ENCODE results near the gene PTPRN2. TPM values are rescaled to one million over a fixed set of nuclear protein-coding genes. Genes with fewer than 3 reads are reported as not detected.

PTPRN2 gene
- total and polyA plus RNA-seq, 2 donors (not counting 3 experiments of a cell fraction or from before 2014, with no cell fraction given): 0.62 to 0.88 TPM

GRCh38 chr7:157876469-157877285, 710.9 kb downstream of the PTPRN2 start:
- BruUV-seq (replicated peaks): no TSS peak
- H3K9ac ChIP-seq (replicated peaks; ENCODE audit: extremely low read depth, insufficient read depth, low read length): no peak overlapping the region
- CTCF ChIA-PET: no interaction called here
- TF ChIP-seq GATA2 (IDR thresholded peaks at IDR 0.05; ENCODE audit: insufficient read depth, insufficient read length, low read depth, low read length): no peak
- no peak overlapping the region for H3K4me2 ChIP-seq (ENCODE audit: insufficient read depth, low read length)
- no peaks in the 10 kb centered on the region for H3K27me3 ChIP-seq (ENCODE audit: control insufficient read depth in 2 of 2, insufficient read depth in 2 of 2, low read length in 2 of 2)
- peaks cover 2% of the 10 kb centered on the region for H3K9me3 ChIP-seq (replicated peaks; ENCODE audit: control insufficient read depth, insufficient read depth, low read length)
- no peaks in the 10 kb centered on the region for H3K9me1 ChIP-seq (replicated peaks; ENCODE audit: control insufficient read depth, extremely low read depth, insufficient read depth, low read length)
- H3K4me1 ChIP-seq (ENCODE audit: control insufficient read depth, extremely low read depth, insufficient read depth, low read length): no peaks in the 10 kb centered on the region
- POLR2A ChIA-PET: no interaction called here
- FAIRE-seq (no peak), DNase-seq (ENCODE audit: low read depth, low spot score) (no peak)
- no peaks in the 10 kb centered on the region for H3K36me3 ChIP-seq (ENCODE audit: control insufficient read depth in 2 of 2, extremely low read depth in 1 of 2, insufficient read depth in 2 of 2, low read length in 2 of 2)
- no peaks in the 10 kb centered on the region for H4K20me1 ChIP-seq (replicated peaks; ENCODE audit: control insufficient read depth, extremely low read depth, insufficient read depth, low read length)
- H2AFZ ChIP-seq (ENCODE audit: low read depth, low read length): no peak overlapping the region
- dilution Hi-C loops (cut with MboI; ENCODE audit: extremely low pct_ligation_motif_present, low sequenced_read_pairs): no loop called here
- H3K4me3 ChIP-seq (replicated peaks in 1 of 3; ENCODE audit: insufficient read depth in 1 of 3, low read depth in 1 of 3, low read length in 3 of 3): no peak overlapping the region
- no peak overlapping the region for H3K27ac ChIP-seq (ENCODE audit: insufficient read depth, low read depth, low read length)
- H3K79me2 ChIP-seq (ENCODE audit: control insufficient read depth, insufficient read depth, low read length): no peaks in the 10 kb centered on the region
- intact Hi-C loops (cut with micrococcal nuclease): no loop called here

DNA sequence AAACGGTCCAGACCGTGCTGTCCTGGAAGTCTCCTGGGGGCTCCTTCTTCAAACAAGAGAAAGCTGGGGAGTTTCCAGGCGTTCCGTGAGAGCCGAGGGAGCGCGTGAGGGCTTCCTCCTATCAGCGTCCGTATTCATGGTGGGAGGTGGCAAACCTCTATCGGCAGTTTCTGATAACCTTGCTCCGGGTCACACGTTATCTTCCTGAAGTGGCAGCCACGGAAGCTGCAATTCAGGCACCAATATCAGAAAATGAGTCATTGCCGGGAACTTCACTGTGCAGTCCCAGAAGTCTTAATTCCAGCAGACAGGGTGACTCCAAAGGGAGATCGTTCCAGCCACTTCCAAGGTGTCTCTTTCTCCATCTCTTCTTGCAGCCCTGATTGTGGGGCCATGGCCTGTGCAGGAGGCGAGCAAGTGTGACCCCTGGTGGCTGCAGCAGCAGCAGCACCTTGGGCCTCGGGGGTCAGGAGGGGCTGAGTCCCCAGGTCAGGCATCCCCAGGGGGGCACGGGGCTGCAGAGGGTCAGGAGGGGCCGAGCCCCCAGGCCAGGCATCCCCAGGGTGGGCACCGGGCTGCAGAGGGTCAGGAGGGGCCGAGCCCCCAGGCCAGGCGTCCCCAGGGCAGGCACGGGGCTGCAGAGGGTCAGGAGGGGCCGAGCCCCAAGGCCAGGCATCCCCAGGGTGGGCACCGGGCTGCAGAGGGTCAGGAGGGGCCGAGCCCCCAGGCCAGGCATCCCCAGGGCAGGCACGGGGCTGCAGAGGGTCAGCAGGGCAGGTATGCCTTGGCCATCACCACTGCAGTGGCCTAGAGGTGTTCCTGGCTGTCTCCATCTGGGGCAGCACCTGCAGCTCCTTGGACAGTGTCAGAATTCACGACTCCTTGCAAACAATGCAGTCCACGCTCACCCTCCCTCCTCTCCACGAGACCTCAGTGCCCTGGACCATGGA, 712.1 kb downstream of the PTPRN2 start:
- Histone ChIP-seq H3K9me3 (replicated peaks; ENCODE audit: control insufficient read depth, insufficient read depth, low read length) (peaks cover 2% of the 10 kb centered on the region), H3K4me1 (ENCODE audit: control insufficient read depth, extremely low read depth, insufficient read depth, low read length) (no peaks in the 10 kb centered on the region), H3K9ac (replicated peaks; ENCODE audit: extremely low read depth, insufficient read depth, low read length) (no peak overlapping the region), H3K36me3 (ENCODE audit: control insufficient read depth in 2 of 2, extremely low read depth in 1 of 2, insufficient read depth in 2 of 2, low read length in 2 of 2) (no peaks in the 10 kb centered on the region), H3K4me2 (ENCODE audit: insufficient read depth, low read length) (no peak overlapping the region), H3K9me1 (replicated peaks; ENCODE audit: control insufficient read depth, extremely low read depth, insufficient read depth, low read length) (no peaks in the 10 kb centered on the region), H3K27me3 (ENCODE audit: control insufficient read depth in 2 of 2, insufficient read depth in 2 of 2, low read length in 2 of 2) (no peaks in the 10 kb centered on the region), H3K79me2 (ENCODE audit: control insufficient read depth, insufficient read depth, low read length) (no peaks in the 10 kb centered on the region), H4K20me1 (replicated peaks; ENCODE audit: control insufficient read depth, extremely low read depth, insufficient read depth, low read length) (no peaks in the 10 kb centered on the region), H2AFZ (ENCODE audit: low read depth, low read length) (no peak overlapping the region), H3K4me3 (replicated peaks in 1 of 3; ENCODE audit: insufficient read depth in 1 of 3, low read depth in 1 of 3, low read length in 3 of 3) (no peak overlapping the region), H3K27ac (ENCODE audit: insufficient read depth, low read depth, low read length) (no peak overlapping the region)
- TF ChIP-seq MYC (IDR thresholded peaks at IDR 0.05; ENCODE audit: low read depth, low read length) (no peak), JUN (IDR thresholded peaks at IDR 0.05; ENCODE audit: borderline replicate concordance, insufficient read depth, insufficient read length, low read depth) (no peak), POLR2A (IDR thresholded peaks at IDR 0.05; ENCODE audit: low read depth, low read length) (no peak), FOS (IDR thresholded peaks at IDR 0.05; ENCODE audit: borderline replicate concordance, insufficient read depth, low read length) (no peak), EZH2 (IDR thresholded peaks at IDR 0.05; ENCODE audit: borderline replicate concordance, low read depth, low read length, severe bottlenecking) (no peak), POLR2AphosphoS5 (IDR thresholded peaks at IDR 0.05; ENCODE audit: insufficient read depth, low read depth, low read length) (no peak), MAX (IDR thresholded peaks at IDR 0.05; ENCODE audit: insufficient read depth, insufficient read length) (no peak), GATA2 (IDR thresholded peaks at IDR 0.05; ENCODE audit: insufficient read depth, insufficient read length, low read depth, low read length) (no peak)
- TF ChIP-seq, protein P1, sequence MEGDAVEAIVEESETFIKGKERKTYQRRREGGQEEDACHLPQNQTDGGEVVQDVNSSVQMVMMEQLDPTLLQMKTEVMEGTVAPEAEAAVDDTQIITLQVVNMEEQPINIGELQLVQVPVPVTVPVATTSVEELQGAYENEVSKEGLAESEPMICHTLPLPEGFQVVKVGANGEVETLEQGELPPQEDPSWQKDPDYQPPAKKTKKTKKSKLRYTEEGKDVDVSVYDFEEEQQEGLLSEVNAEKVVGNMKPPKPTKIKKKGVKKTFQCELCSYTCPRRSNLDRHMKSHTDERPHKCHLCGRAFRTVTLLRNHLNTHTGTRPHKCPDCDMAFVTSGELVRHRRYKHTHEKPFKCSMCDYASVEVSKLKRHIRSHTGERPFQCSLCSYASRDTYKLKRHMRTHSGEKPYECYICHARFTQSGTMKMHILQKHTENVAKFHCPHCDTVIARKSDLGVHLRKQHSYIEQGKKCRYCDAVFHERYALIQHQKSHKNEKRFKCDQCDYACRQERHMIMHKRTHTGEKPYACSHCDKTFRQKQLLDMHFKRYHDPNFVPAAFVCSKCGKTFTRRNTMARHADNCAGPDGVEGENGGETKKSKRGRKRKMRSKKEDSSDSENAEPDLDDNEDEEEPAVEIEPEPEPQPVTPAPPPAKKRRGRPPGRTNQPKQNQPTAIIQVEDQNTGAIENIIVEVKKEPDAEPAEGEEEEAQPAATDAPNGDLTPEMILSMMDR (IDR thresholded peaks at IDR 0.05; ENCODE audit: extremely low read depth in 1 of 2, insufficient read depth in 1 of 2, low read depth in 1 of 2, low read length in 2 of 2): no peak
- ChIA-PET POLR2A (no interaction called here), CTCF (no interaction called here)
- FAIRE-seq (no peak), DNase-seq (ENCODE audit: low read depth, low spot score) (no peak)
- dilution Hi-C loops (cut with MboI; ENCODE audit: extremely low pct_ligation_motif_present, low sequenced_read_pairs) (no loop called here), intact Hi-C loops (cut with micrococcal nuclease) (no loop called here)
- no TSS peak for BruUV-seq (replicated peaks)

Data from endothelial cell of umbilical vein (primary cell).